ENCODE results near the gene TRANK1. TPM values are rescaled to one million over a fixed set of nuclear protein-coding genes. Genes with fewer than 3 reads are reported as not detected.
A peak's percentile ranks its signal among the peaks of the same experiment; 100 is the strongest.

Gene TRANK1
- total RNA-seq, 2 donors from 2014 or later = 9.0 to 20.1 TPM

DNA sequence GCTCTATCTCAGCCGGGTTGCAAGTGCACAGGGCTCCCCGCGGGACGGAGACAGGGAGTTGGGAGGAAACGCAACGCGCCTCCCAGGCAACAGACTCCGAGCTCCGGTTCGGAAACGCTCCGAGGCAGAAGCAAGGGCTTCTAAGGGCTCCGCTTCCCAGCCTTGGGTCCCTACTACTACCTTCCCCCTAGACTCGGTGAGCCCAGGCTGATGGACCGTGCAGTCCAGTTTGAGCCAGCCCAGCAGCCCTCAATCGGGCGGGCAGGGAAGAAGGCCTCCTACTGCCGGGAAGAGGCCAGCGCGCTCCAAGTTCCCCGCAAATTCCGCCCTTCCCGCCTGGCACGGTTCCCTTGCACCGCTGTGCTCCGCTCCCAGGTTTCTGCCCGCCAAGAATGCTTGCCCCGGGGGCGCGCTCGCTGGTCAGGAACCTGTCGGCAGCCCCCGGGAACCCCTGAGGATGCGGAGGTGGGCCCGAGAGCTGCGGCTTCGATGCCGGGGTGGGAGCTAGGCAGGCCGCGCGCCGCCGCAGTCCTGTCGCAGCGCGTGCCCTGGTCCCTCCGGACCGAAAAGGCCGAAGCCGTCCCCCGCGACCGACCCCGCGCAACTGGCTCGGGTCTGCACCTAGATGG is 728 bp downstream of the TRANK1 start:
- Histone ChIP-seq H3K9me3 (ENCODE audit: control insufficient read depth, low read length) (peaks cover 12% of the 10 kb centered on the region), H3K27ac (ENCODE audit: low read depth, low read length) (no peak overlapping the region), H3K9ac (ENCODE audit: extremely low read depth, low read length, poor library complexity, severe bottlenecking) (no peak overlapping the region), H3K4me3 (ENCODE audit: low read length) (peak overlapping the region; percentile 76), H3K4me1 (ENCODE audit: control insufficient read depth, insufficient read depth, low read length) (no peaks in the 10 kb centered on the region), H3K27me3 (ENCODE audit: control insufficient read depth, insufficient read depth, low read length, poor library complexity, severe bottlenecking) (peaks cover 27% of the 10 kb centered on the region), H3K36me3 (ENCODE audit: control insufficient read depth, insufficient read depth, low read length) (no peaks in the 10 kb centered on the region)
- TF ChIP-seq, protein P1, sequence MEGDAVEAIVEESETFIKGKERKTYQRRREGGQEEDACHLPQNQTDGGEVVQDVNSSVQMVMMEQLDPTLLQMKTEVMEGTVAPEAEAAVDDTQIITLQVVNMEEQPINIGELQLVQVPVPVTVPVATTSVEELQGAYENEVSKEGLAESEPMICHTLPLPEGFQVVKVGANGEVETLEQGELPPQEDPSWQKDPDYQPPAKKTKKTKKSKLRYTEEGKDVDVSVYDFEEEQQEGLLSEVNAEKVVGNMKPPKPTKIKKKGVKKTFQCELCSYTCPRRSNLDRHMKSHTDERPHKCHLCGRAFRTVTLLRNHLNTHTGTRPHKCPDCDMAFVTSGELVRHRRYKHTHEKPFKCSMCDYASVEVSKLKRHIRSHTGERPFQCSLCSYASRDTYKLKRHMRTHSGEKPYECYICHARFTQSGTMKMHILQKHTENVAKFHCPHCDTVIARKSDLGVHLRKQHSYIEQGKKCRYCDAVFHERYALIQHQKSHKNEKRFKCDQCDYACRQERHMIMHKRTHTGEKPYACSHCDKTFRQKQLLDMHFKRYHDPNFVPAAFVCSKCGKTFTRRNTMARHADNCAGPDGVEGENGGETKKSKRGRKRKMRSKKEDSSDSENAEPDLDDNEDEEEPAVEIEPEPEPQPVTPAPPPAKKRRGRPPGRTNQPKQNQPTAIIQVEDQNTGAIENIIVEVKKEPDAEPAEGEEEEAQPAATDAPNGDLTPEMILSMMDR (conservative IDR thresholded peaks at IDR 0.05) = peak; percentile 35
- Mint-ChIP-seq H3K27me3 (ENCODE audit: insufficient read depth) (peaks cover 40% of the 10 kb centered on the region), H3K4me3 (peak overlapping the region; percentile 64), H3K27ac (no peak overlapping the region), H3K36me3 (ENCODE audit: low read depth) (peaks cover 2% of the 10 kb centered on the region), H3K9me3 (peaks cover 21% of the 10 kb centered on the region), H3K4me1 (peaks cover 3% of the 10 kb centered on the region)
- 1 to 4% methylated on average over 18 to 56 of the region's 56 CpGs for WGBS, 2 experiments (ENCODE audit: insufficient coverage in 1 of 2, insufficient read length in 1 of 2)
- peak; percentile 86 for DNase-seq

DNA sequence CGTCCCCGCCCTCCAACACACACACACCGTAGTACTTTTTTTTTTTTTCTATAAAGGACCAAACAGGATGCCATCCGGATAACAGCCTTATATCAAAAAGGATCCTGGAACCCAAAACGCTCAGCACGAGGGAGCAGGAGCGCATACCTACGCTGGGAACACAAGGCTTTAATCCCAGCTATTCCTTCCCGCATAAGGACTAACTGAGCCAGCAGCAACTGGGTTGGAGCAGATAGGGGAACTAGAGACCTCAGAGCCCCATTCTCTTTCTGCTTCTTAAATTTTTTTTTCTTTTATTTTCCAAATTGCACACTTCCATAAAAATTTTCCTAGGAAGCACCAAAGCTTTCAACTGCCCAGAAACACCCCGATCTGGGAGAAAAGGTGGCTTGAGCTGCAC is 1.3 kb downstream of the TRANK1 start:
- Histone ChIP-seq H3K9me3 (ENCODE audit: control insufficient read depth, low read length) (peaks cover 12% of the 10 kb centered on the region), H3K27ac (ENCODE audit: low read depth, low read length) (no peak overlapping the region), H3K4me1 (ENCODE audit: control insufficient read depth, insufficient read depth, low read length) (no peaks in the 10 kb centered on the region), H3K9ac (ENCODE audit: extremely low read depth, low read length, poor library complexity, severe bottlenecking) (no peak overlapping the region), H3K27me3 (ENCODE audit: control insufficient read depth, insufficient read depth, low read length, poor library complexity, severe bottlenecking) (peaks cover 27% of the 10 kb centered on the region), H3K36me3 (ENCODE audit: control insufficient read depth, insufficient read depth, low read length) (no peaks in the 10 kb centered on the region), H3K4me3 (ENCODE audit: low read length) (peak overlapping the region; percentile 76)
- Mint-ChIP-seq H3K4me3 (peak overlapping the region; percentile 64), H3K4me1 (peaks cover 3% of the 10 kb centered on the region), H3K27ac (no peak overlapping the region), H3K36me3 (ENCODE audit: low read depth) (peaks cover under 1% of the 10 kb centered on the region), H3K27me3 (ENCODE audit: insufficient read depth) (peaks cover 40% of the 10 kb centered on the region), H3K9me3 (peaks cover 17% of the 10 kb centered on the region)
- 34 to 36% methylated on average over 5 to 10 of the region's 10 CpGs for WGBS, 2 experiments (ENCODE audit: insufficient coverage in 1 of 2, insufficient read length in 1 of 2)
- TF ChIP-seq, protein P1 (conservative IDR thresholded peaks at IDR 0.05) = no peak
- peak; percentile 56 for DNase-seq

DNA sequence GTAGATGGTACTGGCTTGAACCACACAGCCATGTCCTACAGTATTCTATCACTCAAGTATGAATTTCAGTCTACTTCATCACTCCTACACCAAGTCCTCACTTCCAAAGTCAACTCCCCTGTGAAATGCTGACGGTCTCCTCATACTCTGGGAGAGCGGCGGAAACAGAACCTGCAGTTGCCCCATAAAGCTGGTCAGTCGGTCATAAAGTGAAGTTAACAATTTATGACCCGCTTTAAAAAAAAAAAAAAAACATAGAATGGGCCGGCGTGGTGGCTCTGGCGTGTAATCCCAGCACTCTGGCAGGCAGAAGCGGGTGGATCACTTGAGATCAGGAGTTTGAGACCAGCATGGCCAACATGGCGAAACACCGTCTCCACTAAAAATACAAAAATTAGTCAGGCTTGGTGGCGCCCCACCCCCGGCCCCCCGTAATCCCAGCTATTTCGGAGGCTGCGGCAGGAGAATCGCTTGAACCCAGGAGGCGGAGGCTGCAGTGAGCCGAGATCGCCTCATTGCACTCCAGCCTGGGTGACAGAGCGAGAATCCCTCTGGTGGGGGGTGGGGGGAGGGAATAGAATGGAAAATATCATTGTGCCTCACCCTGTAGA is 2.1 kb downstream of the TRANK1 start:
- Mint-ChIP-seq H3K9me3 (peaks cover 9% of the 10 kb centered on the region), H3K27me3 (ENCODE audit: insufficient read depth) (peaks cover 40% of the 10 kb centered on the region), H3K4me3 (no peak overlapping the region), H3K36me3 (ENCODE audit: low read depth) (no peaks in the 10 kb centered on the region), H3K4me1 (peaks cover 5% of the 10 kb centered on the region), H3K27ac (no peak overlapping the region)
- Histone ChIP-seq H3K27me3 (ENCODE audit: control insufficient read depth, insufficient read depth, low read length, poor library complexity, severe bottlenecking) (peaks cover 27% of the 10 kb centered on the region), H3K9ac (ENCODE audit: extremely low read depth, low read length, poor library complexity, severe bottlenecking) (no peak overlapping the region), H3K4me1 (ENCODE audit: control insufficient read depth, insufficient read depth, low read length) (no peaks in the 10 kb centered on the region), H3K36me3 (ENCODE audit: control insufficient read depth, insufficient read depth, low read length) (no peaks in the 10 kb centered on the region), H3K27ac (ENCODE audit: low read depth, low read length) (no peak overlapping the region), H3K4me3 (ENCODE audit: low read length) (no peak overlapping the region), H3K9me3 (ENCODE audit: control insufficient read depth, low read length) (peaks cover 5% of the 10 kb centered on the region)
- peak; percentile 7 for DNase-seq
- 89 to 94% methylated on average over 11 to 21 of the region's 21 CpGs for WGBS, 2 experiments (ENCODE audit: insufficient coverage in 1 of 2, insufficient read length in 1 of 2)
- TF ChIP-seq, protein P1 (conservative IDR thresholded peaks at IDR 0.05) = no peak
